HepG2 (cell line): ENCODE measurements around the gene MMRN2. TPM values are rescaled to one million over a fixed set of nuclear protein-coding genes. Genes with fewer than 3 reads are reported as not detected.
A peak's percentile ranks its signal among the peaks of the same experiment; 100 is the strongest.

Source experiments
- CENPBD1 ChIP-seq: sonication (generic); formaldehyde crosslinking; IDR thresholded peaks from 2 replicates; pipeline ENCODE4 v1.8.0; 2022; ENCODE audit warnings: missing genetic modification reagents, low read depth, mild to moderate bottlenecking, borderline replicate concordance
- FOXP1 ChIP-seq, 2 experiments: fragments of 450-650 bp in 1 of 2; IDR thresholded peaks; 2 replicates each; pipeline ENCODE4 v1.6.1; 2017 to 2018; ENCODE audit warnings: antibody characterized with exemption in 1 of 2
- KLF12 ChIP-seq: sonication (generic); formaldehyde crosslinking; IDR thresholded peaks from 2 replicates; pipeline ENCODE4 v1.4.0; 2020; ENCODE audit warnings: missing genetic modification reagents, borderline replicate concordance
- REST ChIP-seq, 2 experiments: IDR thresholded peaks; 2 replicates each; pipeline ENCODE4 v1.6.1; 2011 to 2012; ENCODE audit warnings: low read length in 2 of 2, borderline replicate concordance in 1 of 2, low read depth in 1 of 2, mild to moderate bottlenecking in 1 of 2, moderate library complexity in 1 of 2
- THRA ChIP-seq: sonication (generic); formaldehyde crosslinking; IDR thresholded peaks from 2 replicates; pipeline ENCODE4 v1.4.0; 2020; ENCODE audit warnings: missing genetic modification reagents, borderline replicate concordance
- XRCC5 ChIP-seq: fragments of 200-400 bp; formaldehyde crosslinking; optimal IDR thresholded peaks from 2 replicates; pipeline ENCODE3; 2017; ENCODE audit warnings: mild to moderate bottlenecking, low read length
- ZNF414 ChIP-seq: sonication (generic); formaldehyde crosslinking; IDR thresholded peaks from 2 replicates; pipeline ENCODE4 v1.5.0; 2020; ENCODE audit warnings: missing genetic modification reagents
- ZNF431 ChIP-seq: sonication (generic); formaldehyde crosslinking; IDR thresholded peaks from 2 replicates; pipeline ENCODE4 v1.9.0; 2022; ENCODE audit warnings: missing genetic modification reagents, low read depth, mild to moderate bottlenecking, borderline replicate concordance
- ZNF513 ChIP-seq: sonication (generic); formaldehyde crosslinking; conservative IDR thresholded peaks from 2 replicates; pipeline ENCODE4 v1.5.0; 2020; ENCODE audit warnings: missing genetic modification reagents
- ZNF589 ChIP-seq: sonication (generic); formaldehyde crosslinking; conservative IDR thresholded peaks from 2 replicates; pipeline ENCODE4 v1.8.0; 2022; ENCODE audit warnings: mild to moderate bottlenecking, moderate library complexity, missing genetic modification reagents
- ZNF672 ChIP-seq: sonication (generic); formaldehyde crosslinking; IDR thresholded peaks from 2 replicates; pipeline ENCODE4 v1.8.1; 2022; ENCODE audit warnings: missing genetic modification reagents
- ZNF687 ChIP-seq: sonication (generic); formaldehyde crosslinking; IDR thresholded peaks from 2 replicates; pipeline ENCODE4 v1.5.1; 2020; ENCODE audit warnings: mild to moderate bottlenecking, missing genetic modification reagents, moderate library complexity
- polyA plus RNA-seq, 8 experiments: library from polyadenylated mRNA; depleted of rRNA in 3 of 8; stranded (reverse) in 7 of 8; unstranded in 1 of 8; fragments of >200 nt; fragmentation: Illumina TruSeq in 4 of 8; extraction: Trizol in 4 of 8; gene quantifications; 2 replicates each; pipeline versions ENCODE4 v1.2.1 to v1.2.3, GENCODE V29; 2011 to 2016; ENCODE audit warnings: low read depth in 4 of 8, missing spikeins in 1 of 8, mixed read lengths in 1 of 8; ENCODE audit not compliant: insufficient read depth in 1 of 8
- total RNA-seq, 5 experiments: library from RNA; depleted of rRNA; stranded (reverse); fragments of >200 nt; fragmentation: Illumina TruSeq; extraction: Trizol; gene quantifications; 2 replicates each; pipeline ENCODE4 v1.2.3, GENCODE V29; 2016; ENCODE audit warnings: low read depth in 1 of 5

MMRN2 gene
- total and polyA plus RNA-seq, 2 of the 13 experiments (the other 11 are each of a cell fraction or from before 2014, with no cell fraction given) = 0.04 TPM; not detected in 1

- TF ChIP-seq THRA (no peak), FOXP1 (IDR thresholded peaks at IDR 0.05) (no peak), FOXP1 (CRISPR knock-in tag; IDR thresholded peaks at IDR 0.05) (no peak), ZNF431 (CRISPR knock-in tag) (no peak), ZNF687 (CRISPR knock-in tag) (0 out of 2 replicates have a peak, but pooled peaks have one; percentile 37), ZNF589 (no peak), ZNF414 (no peak), ZNF672 (CRISPR knock-in tag) (no peak), ZNF513 (CRISPR knock-in tag) (no peak), REST (IDR thresholded peaks at IDR 0.05; ENCODE audit: borderline replicate concordance in 1 of 2, low read depth in 1 of 2, low read length in 2 of 2) (no peak), XRCC5 (peak; percentile 18), CENPBD1 (CRISPR knock-in tag) (no peak), KLF12 (CRISPR knock-in tag) (no peak)
Observed at GRCh38 chr10:86945361-86946212, 11.8 kb downstream of the MMRN2 start (continued).
